GM18868 (cell line): Measurements from ENCODE around the gene CTIF.
"Not testable (repeated sequence)": the region's sequence is repeated elsewhere in the genome, so short reads cannot be mapped to it uniquely, and the experiment has no call there.

ENCODE experiments used
- ATAC-seq: cut with Tn5 transposase; IDR thresholded peaks from one replicate; pipeline ENCODE4 v1.9.1; 2021; ENCODE audit warnings: mild to moderate bottlenecking, moderate library complexity; ENCODE audit not compliant: unreplicated experiment

Gene CTIF

GRCh38 chr18:48638896-48639771 is 100.3 kb downstream of the CTIF start:
- ATAC-seq: no peak

GRCh38 chr18:48639772-48640432 is 101.1 kb downstream of the CTIF start:
- no peak for ATAC-seq

GRCh38 chr18:48640566-48641270 is 101.9 kb downstream of the CTIF start:
- no peak for ATAC-seq

- ATAC-seq: no peak
Observed at GRCh38 chr18:48641981-48642380, 103.2 kb downstream of the CTIF start.

GRCh38 chr18:48642503-48642902 is 103.7 kb downstream of the CTIF start:
- ATAC-seq: no peak

- ATAC-seq: no peak
Observed at GRCh38 chr18:48643262-48643661, 104.4 kb downstream of the CTIF start.

GRCh38 chr18:48644029-48644428 is 105.2 kb downstream of the CTIF start:
- no peak for ATAC-seq

GRCh38 chr18:48645427-48646002 is 106.7 kb downstream of the CTIF start:
- ATAC-seq: no peak

- ATAC-seq: no peak
Observed at GRCh38 chr18:48646976-48647375, 108.1 kb downstream of the CTIF start.

GRCh38 chr18:48649231-48649630 is 110.4 kb downstream of the CTIF start:
- ATAC-seq: no peak

GRCh38 chr18:48654591-48654990 is 115.8 kb downstream of the CTIF start:
- not testable (repeated sequence) for ATAC-seq

GRCh38 chr18:48655508-48655907 is 116.7 kb downstream of the CTIF start:
- ATAC-seq: no peak

- ATAC-seq: no peak
Observed at GRCh38 chr18:48656176-48656575, 117.3 kb downstream of the CTIF start.

GRCh38 chr18:48656582-48656981 is 117.8 kb downstream of the CTIF start:
- ATAC-seq: no peak

GRCh38 chr18:48657447-48658120 is 118.8 kb downstream of the CTIF start:
- no peak for ATAC-seq

GRCh38 chr18:48658721-48659120 is 119.9 kb downstream of the CTIF start:
- no peak for ATAC-seq

- no peak for ATAC-seq
Observed at GRCh38 chr18:48659188-48660009, 120.6 kb downstream of the CTIF start.

- ATAC-seq: no peak
Observed at GRCh38 chr18:48660346-48661228, 121.8 kb downstream of the CTIF start.

GRCh38 chr18:48661421-48661820 is 122.6 kb downstream of the CTIF start:
- ATAC-seq: no peak
